T follicular helper cell (primary cell): ENCODE measurements around the gene FBXW5.

Experiments
- DNase-seq: peaks from one replicate; pipeline ENCODE4 v3.0.0-alpha.2; 2020; ENCODE audit warnings: low read depth

Gene FBXW5

DNA sequence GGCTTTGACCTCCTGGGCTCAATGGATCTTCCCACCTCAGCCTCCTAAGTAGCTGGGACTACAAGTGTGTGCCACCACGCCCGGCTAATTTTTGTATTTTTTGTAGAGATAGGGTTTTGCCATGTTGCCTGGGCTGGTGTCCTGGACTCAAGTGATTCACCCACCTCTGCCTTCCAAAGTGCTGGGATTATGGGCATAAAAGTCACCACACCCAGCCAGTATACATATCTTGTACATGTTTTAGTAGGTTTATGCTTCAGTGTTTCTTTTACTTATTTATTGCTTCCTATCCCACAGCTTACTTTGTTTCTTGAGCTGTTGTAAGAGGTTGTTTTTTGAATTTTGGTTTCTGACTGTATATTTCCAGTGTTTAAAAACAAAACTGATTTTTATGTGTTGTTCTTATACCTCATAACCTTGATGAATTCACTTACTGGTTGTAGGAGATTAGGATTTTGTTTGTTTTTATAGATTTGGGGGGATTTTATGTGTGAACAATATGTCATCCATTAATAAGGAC is 12.9 kb downstream of the FBXW5 start:
- DNase-seq = no peak

DNA sequence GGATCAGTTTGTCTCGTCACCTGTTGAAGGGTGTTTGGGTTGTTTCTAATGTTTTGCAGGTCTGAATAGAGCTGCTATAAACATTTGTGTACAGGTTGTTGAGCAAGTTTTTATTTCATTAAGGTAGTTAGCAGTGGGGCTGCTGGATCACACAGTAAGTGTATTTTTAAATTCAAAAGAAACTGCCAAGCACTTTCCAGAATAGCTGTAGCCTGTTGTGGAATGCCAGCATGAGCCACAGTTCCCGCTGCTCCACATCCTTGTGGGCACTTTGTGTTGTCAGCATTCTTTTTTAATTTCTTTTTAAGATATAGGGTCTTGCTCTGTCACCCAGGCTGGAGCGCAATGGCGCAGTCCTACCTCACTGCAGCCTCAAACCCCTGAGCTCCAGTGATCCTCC is 14.5 kb downstream of the FBXW5 start:
- DNase-seq = no peak

DNA sequence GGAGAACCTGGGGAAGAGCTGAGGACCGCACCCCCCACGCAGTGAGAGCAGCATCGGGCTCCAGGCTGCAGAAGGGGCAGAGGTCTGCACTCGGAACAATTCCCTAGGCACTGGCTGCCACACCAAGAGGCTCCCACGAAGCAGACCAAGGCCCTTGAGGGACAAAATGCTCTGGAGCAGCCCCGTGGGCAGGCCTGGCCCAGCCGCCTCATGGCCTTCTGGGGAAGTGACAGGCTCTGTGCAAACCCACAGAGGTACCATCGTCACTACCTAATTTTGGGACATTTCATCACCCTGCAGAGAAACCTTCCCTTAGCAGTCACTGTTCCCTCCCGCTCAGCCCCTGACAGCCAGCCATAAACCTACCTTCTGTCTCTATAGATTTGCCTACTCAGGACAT is 15.9 kb downstream of the FBXW5 start:
- DNase-seq = no peak

GRCh38 chr9:136927343-136928271 is 16.9 kb downstream of the FBXW5 start:
- no peak for DNase-seq

- no peak for DNase-seq
Measured at GRCh38 chr9:136926749-136927148, 17.8 kb downstream of the FBXW5 start.

DNA sequence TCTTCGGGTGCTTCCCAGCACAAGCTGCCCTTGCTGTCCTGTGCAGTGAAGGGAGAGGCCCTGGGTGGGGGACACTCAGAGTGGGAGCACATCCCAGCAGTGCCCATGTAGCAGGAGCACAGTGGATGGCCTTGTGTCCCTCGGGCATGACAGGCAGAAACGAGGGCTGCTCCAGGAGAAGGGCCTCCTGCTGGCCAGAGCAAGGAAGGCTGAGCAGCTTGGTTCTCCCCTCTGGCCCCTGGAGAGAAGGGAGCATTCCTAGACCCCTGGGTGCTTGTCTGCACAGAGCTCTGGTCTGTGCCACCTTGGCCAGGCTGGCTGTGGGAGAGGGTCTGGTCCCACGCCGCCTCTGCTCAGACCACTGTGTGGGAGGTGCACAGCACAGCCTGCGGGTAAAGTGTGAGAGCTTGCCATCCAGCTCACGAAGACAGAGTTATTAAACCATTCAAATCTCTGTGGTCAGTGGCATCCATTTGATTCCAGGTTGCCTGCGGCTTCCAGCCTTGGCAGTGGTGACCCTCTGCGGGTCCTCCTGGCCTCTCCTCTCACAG is 18.3 kb downstream of the FBXW5 start:
- DNase-seq = no peak

GRCh38 chr9:136925414-136926153 is 19.0 kb downstream of the FBXW5 start:
- no peak for DNase-seq

- DNase-seq = no peak
Measured at GRCh38 chr9:136923881-136924280, 20.7 kb downstream of the FBXW5 start.

DNA sequence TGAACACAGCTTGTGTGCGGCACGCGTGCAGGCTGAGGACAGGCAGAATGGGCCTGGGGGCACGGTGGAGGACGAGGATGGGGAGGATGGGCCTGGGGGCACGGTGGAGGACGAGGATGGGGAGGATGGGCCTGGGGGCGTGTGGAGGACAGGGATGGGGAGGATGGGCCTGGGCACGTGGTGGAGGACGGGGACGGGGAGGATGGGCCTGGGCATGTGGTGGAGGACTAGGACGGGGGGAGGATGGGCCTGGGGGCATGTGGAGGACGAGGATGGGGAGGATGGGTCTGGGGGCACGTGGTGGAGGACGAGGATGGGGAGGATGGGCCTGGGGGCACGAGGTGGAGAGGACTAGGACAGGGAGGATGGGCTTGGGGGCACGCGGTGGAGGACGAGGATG is 22.0 kb downstream of the FBXW5 start:
- DNase-seq = no peak

DNA sequence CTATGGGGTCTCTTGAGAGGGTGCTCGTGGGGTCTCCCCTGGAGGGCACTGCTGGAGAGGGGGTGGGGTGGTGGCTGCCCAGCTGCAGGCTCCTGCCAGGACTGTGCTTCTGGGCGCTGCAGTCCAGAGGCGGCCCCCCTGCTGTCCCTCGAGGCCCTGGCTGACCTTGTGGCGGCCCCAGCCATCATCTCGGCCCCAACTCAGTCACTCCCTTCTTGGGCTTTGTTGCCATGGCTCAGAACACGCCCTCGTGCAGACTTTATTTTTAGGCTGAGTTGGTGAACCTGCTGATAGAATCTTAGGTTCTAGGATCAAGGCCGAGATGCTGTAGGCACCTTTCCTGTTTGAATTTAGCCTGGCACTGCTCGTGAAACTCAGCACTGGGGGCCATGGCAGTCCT is 22.8 kb downstream of the FBXW5 start:
- DNase-seq = no peak

GRCh38 chr9:136921307-136921706 is 23.2 kb downstream of the FBXW5 start:
- DNase-seq = no peak

DNA sequence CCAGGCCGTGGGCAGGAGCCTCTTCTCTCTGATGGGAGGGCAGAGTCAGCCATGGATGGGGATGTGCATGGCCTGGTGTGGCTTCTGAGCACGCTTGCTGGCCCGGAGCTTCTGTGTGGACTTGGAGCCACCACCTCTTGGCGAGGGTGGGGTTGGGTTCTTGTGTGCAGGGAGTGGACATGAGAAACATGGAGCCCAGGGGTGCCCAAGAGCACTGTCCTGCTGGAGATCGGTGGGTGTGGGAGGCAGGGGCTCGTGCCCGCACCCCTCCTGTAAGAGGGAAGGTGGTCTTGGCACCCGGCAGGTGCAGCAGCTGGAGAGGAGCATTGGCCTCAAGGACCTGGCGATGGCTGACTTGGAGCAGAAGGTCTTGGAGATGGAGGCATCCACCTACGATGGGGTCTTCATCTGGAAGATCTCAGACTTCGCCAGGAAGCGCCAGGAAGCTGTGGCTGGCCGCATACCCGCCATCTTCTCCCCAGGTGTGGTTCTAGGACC is 23.8 kb downstream of the FBXW5 start:
- DNase-seq = no peak

GRCh38 chr9:136920069-136920468 is 24.5 kb downstream of the FBXW5 start:
- no peak for DNase-seq

DNA sequence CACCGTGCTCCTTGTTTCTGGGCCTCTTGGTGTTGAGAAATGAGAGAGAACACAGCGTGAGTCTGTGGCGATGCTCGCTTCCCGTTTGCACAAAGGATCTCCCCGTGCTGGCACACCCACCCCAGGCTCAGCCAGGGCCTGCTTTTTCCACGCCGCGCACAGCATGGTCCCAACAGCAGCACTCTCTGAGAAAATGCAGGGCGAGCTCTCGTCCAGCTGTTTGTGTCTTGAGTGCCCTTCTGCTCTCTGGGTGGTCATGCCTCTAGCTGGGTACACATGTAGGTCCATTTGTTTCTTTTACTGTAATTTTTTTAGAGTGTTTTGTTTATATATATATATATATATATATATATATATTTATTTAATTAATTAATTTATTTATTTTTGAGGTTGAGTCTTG is 26.6 kb downstream of the FBXW5 start:
- DNase-seq = no peak

GRCh38 chr9:136916330-136917184 is 28.0 kb downstream of the FBXW5 start:
- DNase-seq = no peak

- DNase-seq = no peak
Measured at GRCh38 chr9:136915632-136916329, 28.8 kb downstream of the FBXW5 start.

DNA sequence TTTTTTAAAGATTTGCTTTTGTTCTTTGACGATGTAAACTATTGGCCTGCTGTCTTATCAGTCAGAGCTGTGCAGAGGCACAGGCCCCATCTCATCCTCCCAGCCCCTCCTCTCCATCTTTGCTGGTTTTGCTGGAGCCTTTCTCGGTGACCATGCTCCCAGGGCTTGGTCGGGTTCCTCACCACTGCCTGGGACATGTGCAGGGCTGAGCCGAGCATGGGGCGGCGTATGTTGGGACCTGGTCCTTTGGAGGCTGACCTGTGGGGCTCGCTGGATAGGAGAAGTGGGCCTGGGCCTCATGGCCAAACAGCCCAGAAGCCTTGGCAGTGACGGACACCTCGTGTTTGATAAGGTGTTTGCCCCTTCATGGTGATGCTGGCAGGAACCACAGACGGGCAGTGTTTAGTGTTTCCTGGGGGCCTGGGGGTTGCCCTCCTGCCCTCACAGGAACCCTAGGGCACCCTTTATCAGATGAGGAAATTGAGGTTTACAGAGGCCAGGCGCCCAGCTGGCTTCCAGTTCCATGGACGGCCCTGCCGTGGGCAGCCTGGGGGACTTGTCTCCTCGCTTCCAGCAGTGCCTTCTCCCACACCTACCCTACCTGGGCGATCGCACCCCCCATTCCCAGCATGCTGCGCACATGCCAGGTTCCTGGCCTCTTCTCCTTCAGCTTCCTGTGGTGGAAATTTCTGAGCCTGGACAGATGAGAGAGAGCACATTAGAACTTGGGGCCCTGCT is 30.7 kb downstream of the FBXW5 start:
- no peak for DNase-seq

DNA sequence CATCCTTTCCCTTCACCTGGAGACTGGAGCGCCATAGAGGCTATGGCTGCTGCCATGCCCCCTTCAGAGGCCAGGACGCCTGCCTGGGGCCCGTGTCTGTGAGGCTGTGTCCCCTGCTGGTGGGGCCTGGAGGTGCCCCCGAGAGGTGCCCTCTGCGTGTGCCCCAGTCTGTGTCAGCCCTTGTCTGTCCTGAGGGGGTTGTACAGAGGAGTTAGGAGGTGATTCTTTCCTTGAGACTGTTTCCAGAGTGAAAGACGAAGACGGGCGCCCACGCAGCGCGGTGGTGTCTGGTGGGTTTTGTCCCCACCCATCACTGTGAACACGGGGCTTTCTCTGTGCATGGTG is 33.7 kb downstream of the FBXW5 start:
- DNase-seq = no peak

GRCh38 chr9:136910197-136910900 is 34.2 kb downstream of the FBXW5 start:
- DNase-seq = no peak
